GM21786 (cell line): ENCODE data around the gene HAAO.

ENCODE experiments used
- ATAC-seq: cut with Tn5 transposase; IDR thresholded peaks from one replicate; pipeline ENCODE4 v1.9.1; 2021; ENCODE audit not compliant: unreplicated experiment

The HAAO gene

GRCh38 chr2:42794271-42795046 lies 2.1 kb upstream of the HAAO start:
- ATAC-seq: no peak

GRCh38 chr2:42793334-42794270 lies 1.2 kb upstream of the HAAO start:
- ATAC-seq: no peak

GRCh38 chr2:42792087-42792582 lies 248 bp downstream of the HAAO start:
- ATAC-seq: peak; percentile 23

- no peak for ATAC-seq
These were observed 777 bp downstream of the HAAO start for GRCh38 chr2:42791606-42792005.

GRCh38 chr2:42789751-42790150 lies 2.6 kb downstream of the HAAO start:
- ATAC-seq: no peak

- ATAC-seq: no peak
These were observed 3.5 kb downstream of the HAAO start for GRCh38 chr2:42788882-42789281.

- no peak for ATAC-seq
These were observed 3.9 kb downstream of the HAAO start for GRCh38 chr2:42788478-42788793.

GRCh38 chr2:42787788-42788477 lies 4.5 kb downstream of the HAAO start:
- ATAC-seq: no peak

- no peak for ATAC-seq
These were observed 5.0 kb downstream of the HAAO start for GRCh38 chr2:42787424-42787787.

- ATAC-seq: no peak
These were observed 5.6 kb downstream of the HAAO start for GRCh38 chr2:42786561-42787345.

GRCh38 chr2:42784204-42784880 lies 8.0 kb downstream of the HAAO start:
- ATAC-seq: no peak

GRCh38 chr2:42783511-42783910 lies 8.9 kb downstream of the HAAO start:
- no peak for ATAC-seq

GRCh38 chr2:42781181-42781580 lies 11.2 kb downstream of the HAAO start:
- ATAC-seq: no peak

- ATAC-seq: no peak
These were observed 14.2 kb downstream of the HAAO start for GRCh38 chr2:42777883-42778805.

GRCh38 chr2:42775810-42776209 lies 16.6 kb downstream of the HAAO start:
- ATAC-seq: no peak

GRCh38 chr2:42775186-42775585 lies 17.2 kb downstream of the HAAO start:
- no peak for ATAC-seq

- no peak for ATAC-seq
These were observed 20.7 kb downstream of the HAAO start for GRCh38 chr2:42771546-42772153.

GRCh38 chr2:42770288-42771131 lies 21.9 kb downstream of the HAAO start:
- ATAC-seq: no peak
